Amygdala (tissue), 56 donors: ENCODE results near the gene SPX.

Experiments used
- DNase-seq, 56 donors: peaks; one replicate each; lab custom pipeline; 2025; lab: John Stamatoyannopoulos, UW

The SPX gene

GRCh38 chr12:21573733-21574358 is 47.8 kb downstream of the SPX start:
- DNase-seq, result no peak

- no peak for DNase-seq
Observed at GRCh38 chr12:21576431-21576830, 50.3 kb downstream of the SPX start.

GRCh38 chr12:21577516-21577915 is 51.4 kb downstream of the SPX start:
- no peak for DNase-seq

- DNase-seq, result no peak
Observed at GRCh38 chr12:21580748-21581516, 54.8 kb downstream of the SPX start.
